Fibroblast of mammary gland (primary cell): ENCODE data around the gene CDH13.
A peak's percentile ranks its signal among the peaks of the same experiment; 100 is the strongest.

ENCODE experiments used
- DNase-seq: peaks from one replicate; pipeline ENCODE4 v3.0.0-alpha.2; 2010; ENCODE audit warnings: low read depth
- H3K4me3 ChIP-seq: 2 replicates; pipeline ENCODE4 v1.5.1; 2011; ENCODE audit warnings: low read depth, mild to moderate bottlenecking, low read length, moderate library complexity; ENCODE audit not compliant: control insufficient read depth
- CTCF ChIP-seq: conservative IDR thresholded peaks from 2 replicates; pipeline ENCODE4 v1.5.1; 2011; ENCODE audit warnings: low read depth, low read length, inconsistent platforms; ENCODE audit not compliant: control insufficient read depth, insufficient read depth

CDH13 gene

GRCh38 chr16:82675300-82675699 is 48.5 kb downstream of the CDH13 start:
- no peak overlapping the region for H3K4me3 ChIP-seq
- TF ChIP-seq CTCF: no peak
- DNase-seq: no peak

- no peak for TF ChIP-seq CTCF
- no peak for DNase-seq
- no peak overlapping the region for H3K4me3 ChIP-seq
These were observed 54.8 kb downstream of the CDH13 start for GRCh38 chr16:82681592-82681991.

- no peak for TF ChIP-seq CTCF
- no peak for DNase-seq
- no peak overlapping the region for H3K4me3 ChIP-seq
These were observed 56.0 kb downstream of the CDH13 start for GRCh38 chr16:82682767-82683166.

GRCh38 chr16:82684256-82684655 is 57.5 kb downstream of the CDH13 start:
- TF ChIP-seq CTCF: no peak
- no peak for DNase-seq
- H3K4me3 ChIP-seq: no peak overlapping the region

- no peak overlapping the region for H3K4me3 ChIP-seq
- no peak for TF ChIP-seq CTCF
- no peak for DNase-seq
These were observed 58.8 kb downstream of the CDH13 start for GRCh38 chr16:82685526-82685925.

GRCh38 chr16:82694239-82694874 is 67.6 kb downstream of the CDH13 start:
- DNase-seq: peak; percentile 70
- no peak for TF ChIP-seq CTCF
- no peak overlapping the region for H3K4me3 ChIP-seq

- no peak for TF ChIP-seq CTCF
- DNase-seq: no peak
These were observed 69.0 kb downstream of the CDH13 start for GRCh38 chr16:82695806-82696205.

More at GRCh38 chr16:82695806-82696205, 69.0 kb downstream of the CDH13 start:
- H3K4me3 ChIP-seq: no peak overlapping the region
